Activated CD8-positive, alpha-beta memory T cell treated with anti-CD3 and anti-CD28 coated beads for 24 hours (primary cell): ENCODE results near the gene NBL1.
A peak's percentile ranks its signal among the peaks of the same experiment; 100 is the strongest.

Experiments used
- DNase-seq: peaks from one replicate; pipeline ENCODE4 v3.0.0-alpha.2; 2020

The NBL1 gene

GRCh38 chr1:19676438-19676922 is 32.4 kb downstream of the NBL1 start:
- no peak for DNase-seq

GRCh38 chr1:19678493-19678892 is 34.4 kb downstream of the NBL1 start:
- DNase-seq = no peak

GRCh38 chr1:19678931-19679453 is 34.9 kb downstream of the NBL1 start:
- DNase-seq = no peak

- DNase-seq = no peak
Observed at GRCh38 chr1:19679691-19680090, 35.6 kb downstream of the NBL1 start.

- DNase-seq = no peak
Observed at GRCh38 chr1:19680644-19681043, 36.5 kb downstream of the NBL1 start.

GRCh38 chr1:19682257-19682656 is 38.1 kb downstream of the NBL1 start:
- DNase-seq = no peak

- no peak for DNase-seq
Observed at GRCh38 chr1:19682901-19683300, 38.8 kb downstream of the NBL1 start.

- no peak for DNase-seq
Observed at GRCh38 chr1:19683351-19683750, 39.2 kb downstream of the NBL1 start.

- no peak for DNase-seq
Observed at GRCh38 chr1:19684677-19685076, 40.6 kb downstream of the NBL1 start.

GRCh38 chr1:19685994-19686393 is 41.9 kb downstream of the NBL1 start:
- DNase-seq = no peak

GRCh38 chr1:19687414-19687813 is 43.3 kb downstream of the NBL1 start:
- DNase-seq = no peak

GRCh38 chr1:19688041-19688842 is 44.1 kb downstream of the NBL1 start:
- DNase-seq = peak; percentile 56

GRCh38 chr1:19689085-19689757 is 45.1 kb downstream of the NBL1 start:
- no peak for DNase-seq

GRCh38 chr1:19689856-19690255 is 45.7 kb downstream of the NBL1 start:
- no peak for DNase-seq

GRCh38 chr1:19690342-19690741 is 46.2 kb downstream of the NBL1 start:
- no peak for DNase-seq

- no peak for DNase-seq
Observed at GRCh38 chr1:19694298-19694697, 50.2 kb downstream of the NBL1 start.

- DNase-seq = no peak
Observed at GRCh38 chr1:19695772-19696171, 51.7 kb downstream of the NBL1 start.

GRCh38 chr1:19696820-19697219 is 52.7 kb downstream of the NBL1 start:
- DNase-seq = no peak

- no peak for DNase-seq
Observed at GRCh38 chr1:19698181-19698580, 54.1 kb downstream of the NBL1 start.

GRCh38 chr1:19700079-19700777 is 56.1 kb downstream of the NBL1 start:
- DNase-seq = no peak

- no peak for DNase-seq
Observed at GRCh38 chr1:19703280-19703679, 59.2 kb downstream of the NBL1 start.

GRCh38 chr1:19704247-19705113 is 60.4 kb downstream of the NBL1 start:
- DNase-seq = peak; percentile 79
